GM23248 (cell line): Measurements from ENCODE around the gene CREB5.

Experiments
- EZH2 ChIP-seq: fragments of 200-600 bp; sonication (generic); IDR thresholded peaks from 2 replicates; pipeline ENCODE4 v1.6.1; 2018; ENCODE audit warnings: antibody characterized with exemption, mild to moderate bottlenecking; ENCODE audit not compliant: insufficient read depth, poor library complexity, severe bottlenecking
- EZH2phosphoT487 ChIP-seq: fragments of 200-600 bp; sonication (generic); IDR thresholded peaks from 2 replicates; pipeline ENCODE4 v1.6.1; 2018; ENCODE audit warnings: antibody characterized with exemption, moderate library complexity, mild to moderate bottlenecking, low read depth; ENCODE audit not compliant: insufficient read depth

GRCh38 chr7:28823582-28823981 lies 411.3 kb downstream of the CREB5 start:
- no peak for TF ChIP-seq EZH2
- no peak for TF ChIP-seq EZH2phosphoT487
